ENCODE results near the gene SOCS7.
A peak's percentile ranks its signal among the peaks of the same experiment; 100 is the strongest.

Gene SOCS7

DNA sequence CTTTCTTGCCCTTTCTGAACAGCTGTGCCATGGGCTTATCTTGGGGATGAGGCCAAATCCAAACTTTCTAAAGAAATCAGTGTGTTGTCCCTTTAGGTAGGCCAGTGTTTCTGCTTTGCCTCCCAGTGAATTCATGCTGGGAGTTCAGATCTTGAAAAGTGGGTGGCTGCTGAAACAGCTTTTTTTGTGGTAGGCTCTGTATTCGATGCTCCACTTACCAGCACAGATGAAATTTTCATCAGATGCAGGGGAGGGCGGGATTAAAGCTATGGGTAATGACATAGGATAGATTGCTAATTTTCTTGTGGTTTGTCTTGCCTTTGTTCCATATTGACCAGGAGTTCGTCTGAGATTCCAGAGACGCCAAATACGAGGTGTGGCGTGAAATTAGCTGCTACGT, 2.8 kb downstream of the SOCS7 start:
- Histone ChIP-seq H3K23ac (ENCODE audit: low read length in 2 of 2) (no peak overlapping the region), H3K14ac (ENCODE audit: low read length in 2 of 2) (no peak overlapping the region), H3K18ac (ENCODE audit: low read depth in 1 of 2, low read length in 2 of 2) (no peak overlapping the region), H3K27me3 (ENCODE audit: control insufficient read depth in 1 of 2, insufficient read depth in 1 of 2, low read length in 2 of 2) (no peaks in the 10 kb centered on the region), H3K9ac (ENCODE audit: low read length) (peak overlapping the region; percentile 3), H2BK15ac (ENCODE audit: low read depth, poor library complexity, severe bottlenecking) (no peak overlapping the region), H3K9me3 (ENCODE audit: control insufficient read depth, low read length) (no peaks in the 10 kb centered on the region), H3K79me1 (replicated peaks; ENCODE audit: low read length, poor library complexity, severe bottlenecking) (peaks cover 12% of the 10 kb centered on the region), H3K27ac (ENCODE audit: low read length, poor library complexity, severe bottlenecking) (no peak overlapping the region), H2AK5ac (ENCODE audit: low read length, severe bottlenecking) (no peak overlapping the region), H4K8ac (ENCODE audit: low read length) (no peak overlapping the region), H2AFZ (ENCODE audit: low read depth, low read length) (no peak overlapping the region), H2BK5ac (ENCODE audit: low read depth, low read length, poor library complexity, severe bottlenecking) (no peak overlapping the region), H2BK120ac (ENCODE audit: low read depth, low read length) (no peak overlapping the region), H2BK12ac (ENCODE audit: low read length in 2 of 2) (no peak overlapping the region), H3K36me3 (ENCODE audit: control insufficient read depth in 1 of 2, insufficient read depth in 2 of 2, low read depth in 1 of 2, low read length in 2 of 2) (no peaks in the 10 kb centered on the region), H4K91ac (ENCODE audit: low read length) (no peak overlapping the region), H3K4me1 (ENCODE audit: control insufficient read depth, insufficient read depth, low read depth, low read length) (peaks cover 13% of the 10 kb centered on the region), H3K4me2 (ENCODE audit: low read length, poor library complexity, severe bottlenecking) (no peak overlapping the region), H3K4ac (ENCODE audit: low read depth in 1 of 2, low read length in 2 of 2) (no peak overlapping the region), H3K4me3 (ENCODE audit: insufficient read depth in 1 of 2, low read depth in 1 of 2, low read length in 2 of 2) (peak overlapping the region in 1 of 2 experiments; percentile 80)
- WGBS, result 91% methylated on average over 7 of the region's 7 CpGs
- DNase-seq, result no peak

DNA sequence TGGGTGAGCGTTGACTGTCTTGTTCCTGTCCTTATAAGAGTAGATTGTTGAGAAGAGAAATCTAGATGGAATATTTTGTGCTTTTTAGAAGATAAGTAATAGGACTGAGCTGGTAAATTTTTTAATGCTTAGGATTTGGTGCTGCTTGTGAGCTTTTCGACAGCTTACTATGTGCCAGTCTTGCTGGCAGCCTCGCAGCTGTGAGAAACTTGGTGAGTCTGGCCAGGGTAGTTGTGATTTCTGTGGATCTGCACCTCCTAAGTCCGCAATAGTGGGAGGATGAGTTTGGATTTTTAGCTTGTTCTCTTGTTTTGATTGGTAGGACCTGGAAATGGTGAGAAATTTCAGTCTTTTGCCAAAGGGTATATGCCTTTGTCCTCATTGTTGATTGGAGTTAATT, 3.6 kb downstream of the SOCS7 start:
- Histone ChIP-seq H2AFZ (ENCODE audit: low read depth, low read length) (no peak overlapping the region), H2AK5ac (ENCODE audit: low read length, severe bottlenecking) (no peak overlapping the region), H2BK12ac (ENCODE audit: low read length in 2 of 2) (no peak overlapping the region), H3K27me3 (ENCODE audit: control insufficient read depth in 1 of 2, insufficient read depth in 1 of 2, low read length in 2 of 2) (no peaks in the 10 kb centered on the region), H3K4ac (ENCODE audit: low read depth in 1 of 2, low read length in 2 of 2) (no peak overlapping the region), H4K91ac (ENCODE audit: low read length) (no peak overlapping the region), H3K4me3 (ENCODE audit: insufficient read depth in 1 of 2, low read depth in 1 of 2, low read length in 2 of 2) (no peak overlapping the region), H3K4me1 (ENCODE audit: control insufficient read depth, insufficient read depth, low read depth, low read length) (peaks cover 13% of the 10 kb centered on the region), H3K36me3 (ENCODE audit: control insufficient read depth in 1 of 2, insufficient read depth in 2 of 2, low read depth in 1 of 2, low read length in 2 of 2) (no peaks in the 10 kb centered on the region), H2BK15ac (ENCODE audit: low read depth, poor library complexity, severe bottlenecking) (no peak overlapping the region), H3K79me1 (replicated peaks; ENCODE audit: low read length, poor library complexity, severe bottlenecking) (peaks cover 12% of the 10 kb centered on the region), H3K14ac (ENCODE audit: low read length in 2 of 2) (no peak overlapping the region), H3K18ac (ENCODE audit: low read depth in 1 of 2, low read length in 2 of 2) (no peak overlapping the region), H2BK5ac (ENCODE audit: low read depth, low read length, poor library complexity, severe bottlenecking) (no peak overlapping the region), H3K27ac (ENCODE audit: low read length, poor library complexity, severe bottlenecking) (no peak overlapping the region), H3K9ac (ENCODE audit: low read length) (no peak overlapping the region), H2BK120ac (ENCODE audit: low read depth, low read length) (no peak overlapping the region), H4K8ac (ENCODE audit: low read length) (no peak overlapping the region), H3K9me3 (ENCODE audit: control insufficient read depth, low read length) (no peaks in the 10 kb centered on the region), H3K4me2 (ENCODE audit: low read length, poor library complexity, severe bottlenecking) (no peak overlapping the region), H3K23ac (ENCODE audit: low read length in 2 of 2) (no peak overlapping the region)
- no peak for DNase-seq
- whole genome bisulfite sequencing, result 96% methylated on average over 4 of the region's 4 CpGs

- no peak overlapping the region for H2BK15ac ChIP-seq (ENCODE audit: low read depth, poor library complexity, severe bottlenecking)
Measured at GRCh38 chr17:38357486-38358123, 6.0 kb downstream of the SOCS7 start.

DNA sequence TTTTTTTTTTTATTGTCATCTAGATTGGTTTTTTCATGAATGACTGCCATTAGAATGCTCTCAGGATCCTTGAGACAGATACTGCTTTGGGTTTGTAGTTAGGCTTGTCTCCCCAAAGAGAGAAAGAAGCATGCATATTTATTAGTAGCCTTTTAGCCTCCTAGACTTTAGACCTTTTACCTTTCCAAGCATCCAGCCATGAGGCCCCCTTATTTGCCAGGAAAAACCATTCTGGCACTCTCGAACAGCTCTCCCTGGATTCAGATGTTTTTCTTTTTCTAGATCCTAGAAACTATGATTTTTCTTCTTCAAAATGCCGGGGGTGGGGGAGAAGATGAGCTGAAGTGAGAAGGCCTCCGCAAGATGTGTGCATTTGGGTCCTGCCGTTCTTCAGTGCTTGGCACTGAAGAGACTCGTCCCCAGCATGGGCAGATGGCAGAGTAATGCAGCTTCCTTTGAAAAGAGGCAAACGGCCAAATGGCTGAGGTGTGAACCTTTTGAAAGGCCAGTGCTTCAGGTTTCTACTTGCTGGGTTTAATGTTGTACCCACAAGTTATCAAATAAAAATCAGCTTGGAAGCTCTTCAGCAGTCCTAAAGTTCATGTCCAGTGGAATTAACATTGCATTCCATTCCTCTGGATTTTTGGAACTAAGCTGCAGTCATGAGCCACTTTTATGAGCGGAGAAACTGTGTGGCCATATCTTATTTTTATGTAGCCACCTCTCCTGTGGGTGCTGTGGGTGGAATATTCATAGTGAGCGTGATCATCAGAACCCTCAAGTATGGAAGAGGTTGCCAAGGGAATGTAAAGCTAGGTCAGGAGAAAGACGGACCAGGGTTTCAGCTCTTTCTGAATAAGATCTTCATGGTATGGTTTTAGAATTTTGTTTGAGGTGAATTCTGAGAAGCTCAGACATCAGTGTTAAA, 7.2 kb downstream of the SOCS7 start:
- Histone ChIP-seq H3K14ac (ENCODE audit: low read length in 2 of 2) (no peak overlapping the region), H3K9ac (ENCODE audit: low read length) (no peak overlapping the region), H2BK5ac (ENCODE audit: low read depth, low read length, poor library complexity, severe bottlenecking) (no peak overlapping the region), H3K4me1 (ENCODE audit: control insufficient read depth, insufficient read depth, low read depth, low read length) (peaks cover 7% of the 10 kb centered on the region), H3K23ac (ENCODE audit: low read length in 2 of 2) (no peak overlapping the region), H3K4me2 (ENCODE audit: low read length, poor library complexity, severe bottlenecking) (no peak overlapping the region), H3K36me3 (ENCODE audit: control insufficient read depth in 1 of 2, insufficient read depth in 2 of 2, low read depth in 1 of 2, low read length in 2 of 2) (peaks cover 7 to 8% of the 10 kb centered on the region in 2 experiments), H3K27ac (ENCODE audit: low read length, poor library complexity, severe bottlenecking) (no peak overlapping the region), H3K9me3 (ENCODE audit: control insufficient read depth, low read length) (no peaks in the 10 kb centered on the region), H3K4me3 (ENCODE audit: insufficient read depth in 1 of 2, low read depth in 1 of 2, low read length in 2 of 2) (no peak overlapping the region), H4K91ac (ENCODE audit: low read length) (no peak overlapping the region), H3K4ac (ENCODE audit: low read depth in 1 of 2, low read length in 2 of 2) (no peak overlapping the region), H4K8ac (ENCODE audit: low read length) (no peak overlapping the region), H2AFZ (ENCODE audit: low read depth, low read length) (no peak overlapping the region), H3K79me1 (replicated peaks; ENCODE audit: low read length, poor library complexity, severe bottlenecking) (peaks cover 30% of the 10 kb centered on the region), H2BK120ac (ENCODE audit: low read depth, low read length) (no peak overlapping the region), H3K18ac (ENCODE audit: low read depth in 1 of 2, low read length in 2 of 2) (no peak overlapping the region), H3K27me3 (ENCODE audit: control insufficient read depth in 1 of 2, insufficient read depth in 1 of 2, low read length in 2 of 2) (no peaks in the 10 kb centered on the region), H2BK12ac (ENCODE audit: low read length in 2 of 2) (no peak overlapping the region), H2AK5ac (ENCODE audit: low read length, severe bottlenecking) (peak overlapping the region; percentile 5), H2BK15ac (ENCODE audit: low read depth, poor library complexity, severe bottlenecking) (no peak overlapping the region)
- WGBS, result 91% methylated on average over 8 of the region's 9 CpGs
- no peak for DNase-seq

More at GRCh38 chr17:38357486-38358123, 6.0 kb downstream of the SOCS7 start:
- H3K18ac ChIP-seq (ENCODE audit: low read depth in 1 of 2, low read length in 2 of 2), result no peak overlapping the region
- H2AFZ ChIP-seq (ENCODE audit: low read depth, low read length), result no peak overlapping the region
- no peak overlapping the region for H2BK5ac ChIP-seq (ENCODE audit: low read depth, low read length, poor library complexity, severe bottlenecking)
- no peak overlapping the region for H3K4me2 ChIP-seq (ENCODE audit: low read length, poor library complexity, severe bottlenecking)
- H4K91ac ChIP-seq (ENCODE audit: low read length), result no peak overlapping the region
- H3K79me1 ChIP-seq (replicated peaks; ENCODE audit: low read length, poor library complexity, severe bottlenecking), result peaks cover 27% of the 10 kb centered on the region
- no peak overlapping the region for H3K14ac ChIP-seq (ENCODE audit: low read length in 2 of 2)
- peaks cover 11% of the 10 kb centered on the region for H3K4me1 ChIP-seq (ENCODE audit: control insufficient read depth, insufficient read depth, low read depth, low read length)
- no peak overlapping the region for H2AK5ac ChIP-seq (ENCODE audit: low read length, severe bottlenecking)
- no peak overlapping the region for H4K8ac ChIP-seq (ENCODE audit: low read length)
- H3K9me3 ChIP-seq (ENCODE audit: control insufficient read depth, low read length), result no peaks in the 10 kb centered on the region
- peak overlapping the region; percentile 14 for H3K27ac ChIP-seq (ENCODE audit: low read length, poor library complexity, severe bottlenecking)
- no peak for DNase-seq
- H2BK12ac ChIP-seq (ENCODE audit: low read length in 2 of 2), result no peak overlapping the region
- WGBS, result 93% methylated on average over 2 of the region's 2 CpGs
- no peak overlapping the region for H3K4ac ChIP-seq (ENCODE audit: low read depth in 1 of 2, low read length in 2 of 2)
- peaks cover 0 to 4% of the 10 kb centered on the region in 2 experiments for H3K36me3 ChIP-seq (ENCODE audit: control insufficient read depth in 1 of 2, insufficient read depth in 2 of 2, low read depth in 1 of 2, low read length in 2 of 2)
- no peak overlapping the region for H3K4me3 ChIP-seq (ENCODE audit: insufficient read depth in 1 of 2, low read depth in 1 of 2, low read length in 2 of 2)
- no peaks in the 10 kb centered on the region for H3K27me3 ChIP-seq (ENCODE audit: control insufficient read depth in 1 of 2, insufficient read depth in 1 of 2, low read length in 2 of 2)
- H2BK120ac ChIP-seq (ENCODE audit: low read depth, low read length), result no peak overlapping the region
- H3K9ac ChIP-seq (ENCODE audit: low read length), result no peak overlapping the region
- H3K23ac ChIP-seq (ENCODE audit: low read length in 2 of 2), result no peak overlapping the region
